Measurements from ENCODE around the gene DUOXA1. TPM values are rescaled to one million over a fixed set of nuclear protein-coding genes. Genes with fewer than 3 reads are reported as not detected.
"Not testable (repeated sequence)": the region's sequence is repeated elsewhere in the genome, so short reads cannot be mapped to it uniquely, and the experiment has no call there.

Gene DUOXA1
- polyA plus RNA-seq, 12 donors: 0.20 to 15.9 (median 1.7) TPM; not detected in 6

DNA sequence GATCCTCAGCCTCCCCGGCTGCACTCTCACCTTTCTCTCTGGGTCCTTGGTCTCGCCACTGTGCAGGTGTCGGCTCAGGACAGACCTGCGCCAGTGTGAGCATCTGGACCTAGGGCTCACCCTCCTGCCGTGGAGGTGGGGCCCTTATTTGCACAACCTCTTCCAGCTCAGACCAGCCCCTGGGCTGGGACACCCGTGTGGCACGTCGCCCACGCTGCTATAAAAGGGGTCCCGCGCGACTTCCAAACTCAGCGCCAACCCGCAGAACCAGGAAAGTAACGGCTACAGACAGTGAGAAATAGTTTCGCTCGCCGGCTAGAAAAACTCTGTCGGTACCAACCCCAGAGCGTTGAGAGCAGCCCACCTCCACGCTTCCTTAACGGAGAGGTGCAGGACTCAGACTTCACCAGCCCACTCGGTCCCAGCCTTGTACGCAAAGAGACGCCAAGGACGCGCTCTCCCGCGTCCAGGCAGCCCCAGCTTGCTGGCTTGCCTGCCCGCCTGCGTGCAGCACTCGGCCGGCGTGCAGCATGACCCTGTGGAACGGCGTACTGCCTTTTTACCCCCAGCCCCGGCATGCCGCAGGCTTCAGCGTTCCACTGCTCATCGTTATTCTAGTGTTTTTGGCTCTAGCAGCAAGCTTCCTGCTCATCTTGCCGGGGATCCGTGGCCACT, 15.5 kb downstream of the DUOXA1 start, which contains the start of the genes DUOX2 and DUOXA2:
Gene DUOX2 (minus strand): TSS at position 97 of the 675 bp plus-strand sequence. CDS start 761 bp downstream, outside the sequence.
Gene DUOXA2 (plus strand): TSS at position 251 of the 675 bp plus-strand sequence. CDS start 280 bp downstream, at position 531.
- DNase-seq: no peak

DNA sequence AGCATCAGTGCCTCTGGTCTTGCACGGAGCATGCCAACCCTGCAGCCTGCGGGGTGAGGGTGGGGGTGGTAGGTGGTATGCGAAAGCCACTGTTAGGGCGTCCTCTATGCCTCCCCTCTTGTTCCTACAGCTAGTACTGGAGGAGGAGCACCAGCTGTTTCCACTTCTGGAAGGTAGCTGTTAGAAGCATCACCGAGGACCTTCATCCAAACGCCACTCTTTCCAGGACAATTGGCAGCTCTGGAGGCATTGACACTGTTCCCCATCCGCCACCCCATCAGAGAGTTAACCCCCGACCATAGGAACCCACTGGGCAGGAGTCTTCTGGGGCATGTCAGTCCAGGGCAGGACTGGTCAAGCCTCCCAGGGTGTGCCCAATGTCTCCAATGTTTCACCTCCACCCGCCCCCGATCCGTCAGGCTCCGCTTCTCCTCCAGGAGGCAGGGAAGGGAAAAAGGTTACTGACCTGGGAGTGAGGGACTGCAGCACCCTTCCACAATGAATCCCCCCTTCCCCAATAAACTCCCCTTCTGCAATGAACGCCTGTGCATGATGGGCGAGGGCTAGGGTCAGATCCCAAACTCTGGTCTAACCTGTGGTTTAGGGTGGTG, 16.2 kb downstream of the DUOXA1 start:
- DNase-seq: no peak

DNA sequence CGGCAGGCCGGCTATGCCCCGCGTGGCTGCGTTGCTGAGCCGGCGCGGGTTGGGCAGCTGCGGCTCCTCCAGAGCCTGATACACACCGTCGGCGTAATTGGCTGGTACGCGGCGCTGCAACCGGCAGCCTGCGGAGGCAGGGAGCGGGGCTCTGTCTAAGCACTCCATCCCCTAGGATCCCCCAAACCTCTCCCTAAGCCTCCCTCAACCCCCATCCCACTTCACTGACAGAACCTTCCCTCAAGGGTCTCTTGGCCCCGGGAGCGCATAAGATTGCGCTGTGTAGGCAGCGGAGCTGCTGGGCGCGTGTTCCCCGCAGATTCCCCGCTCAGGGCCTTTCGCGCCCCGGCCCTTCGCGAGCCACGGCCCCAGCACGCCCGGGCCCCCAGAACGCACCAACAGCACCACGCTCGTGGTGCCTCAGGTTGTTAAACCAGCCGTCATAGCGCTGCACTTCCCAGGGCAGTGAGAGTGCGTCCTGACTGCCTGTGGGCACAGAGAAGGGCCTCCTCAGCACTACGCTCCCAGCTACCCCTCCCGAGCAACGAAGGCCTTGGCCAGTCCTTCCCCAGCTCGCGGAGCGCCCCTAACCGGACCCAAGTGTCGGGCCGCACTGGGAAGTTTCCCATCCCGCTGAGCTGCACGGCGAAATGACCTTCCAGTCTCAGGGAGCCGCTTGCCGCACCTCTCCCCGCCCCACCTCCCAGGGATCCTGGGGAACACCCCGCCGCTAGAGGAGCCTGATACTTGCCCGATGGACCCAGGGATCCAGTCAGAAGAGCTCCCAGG, 16.9 kb downstream of the DUOXA1 start:
- DNase-seq: no peak

DNA sequence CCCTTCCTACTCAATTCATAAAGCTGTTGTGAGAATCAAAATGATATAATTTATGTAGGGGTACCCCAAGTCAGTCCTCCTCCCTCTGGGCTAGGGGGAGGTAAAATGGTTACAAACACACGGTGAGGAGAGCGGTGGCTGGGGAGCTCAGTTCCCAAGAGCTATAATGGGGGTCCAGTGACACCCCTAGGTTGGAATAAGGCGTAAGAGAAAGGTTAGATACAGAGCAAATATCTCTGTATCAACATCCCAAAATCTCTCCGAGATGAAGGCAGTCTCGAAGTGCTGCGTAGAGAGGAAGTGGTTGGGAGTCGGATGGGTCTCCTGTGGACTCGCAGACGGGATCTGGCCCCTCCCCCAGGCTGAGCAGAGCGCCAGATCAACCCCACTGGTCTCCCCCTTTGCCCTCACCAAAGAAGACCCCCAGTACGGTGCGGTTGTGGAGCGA, 17.5 kb downstream of the DUOXA1 start:
- no peak for DNase-seq

DNA sequence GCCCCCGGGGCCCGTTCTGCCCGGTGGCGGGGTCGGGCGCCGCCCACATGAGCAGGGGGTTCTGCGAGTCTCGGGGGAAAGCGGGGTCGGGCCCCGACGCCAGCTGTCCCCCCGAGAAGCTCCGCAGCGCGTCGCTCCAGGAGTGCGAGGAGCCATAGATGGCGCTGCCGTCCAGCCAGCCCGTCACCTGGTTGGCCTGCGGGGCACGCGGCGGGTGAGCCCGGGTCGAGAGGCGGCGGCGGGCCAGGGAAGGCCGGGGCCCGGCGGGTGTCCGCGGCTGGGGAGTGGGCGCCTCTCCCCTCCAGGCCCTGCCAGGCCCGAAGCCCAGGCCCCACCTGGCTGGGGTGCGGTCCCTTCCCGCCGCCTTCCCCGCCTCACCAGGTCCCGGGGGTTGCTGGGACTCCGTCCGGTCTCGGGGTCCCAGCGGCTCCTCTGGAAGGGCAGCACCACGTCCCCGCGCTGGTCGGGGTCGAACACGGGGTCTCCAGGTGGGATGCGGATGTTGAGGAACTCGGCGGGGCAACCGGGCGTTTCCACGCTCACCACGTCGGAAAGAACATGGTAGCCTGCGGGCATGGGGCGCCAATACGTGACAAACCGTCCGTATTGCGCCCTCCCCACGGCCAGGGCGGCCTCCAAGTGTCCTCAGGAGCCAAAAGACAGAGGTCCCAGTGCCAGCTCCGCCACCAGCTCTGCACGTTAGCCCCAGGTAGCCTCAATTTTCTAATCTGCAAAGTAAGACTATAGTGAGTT, 18.1 kb downstream of the DUOXA1 start:
- DNase-seq: no peak

DNA sequence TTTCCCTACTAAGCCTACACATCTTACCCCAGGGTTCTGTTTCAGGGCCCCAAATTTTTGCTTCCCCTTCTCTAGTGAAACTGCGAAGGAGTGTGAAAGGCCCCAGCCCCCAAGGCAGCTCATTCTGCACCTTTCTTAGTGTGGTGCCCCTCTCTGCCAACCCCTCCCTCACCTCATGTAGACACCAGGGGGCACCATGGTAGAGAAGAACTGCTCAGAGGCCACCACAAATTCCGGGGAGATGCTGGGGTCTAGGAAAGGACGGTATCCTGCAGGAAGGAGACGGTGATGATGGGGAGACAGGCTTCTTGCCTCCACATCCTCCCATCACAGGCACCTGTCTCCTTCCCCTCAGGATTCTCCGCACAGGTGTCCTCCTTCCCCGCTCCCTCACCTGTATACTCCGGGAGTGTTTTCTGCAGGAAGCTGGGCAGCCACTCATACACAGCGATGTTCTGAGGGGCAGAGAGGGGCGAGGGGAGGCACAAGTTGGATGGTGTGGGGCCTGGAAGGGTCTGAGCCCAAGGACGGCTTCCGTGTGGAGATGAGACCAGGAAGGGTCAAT, 19.3 kb downstream of the DUOXA1 start:
- DNase-seq: no peak

DNA sequence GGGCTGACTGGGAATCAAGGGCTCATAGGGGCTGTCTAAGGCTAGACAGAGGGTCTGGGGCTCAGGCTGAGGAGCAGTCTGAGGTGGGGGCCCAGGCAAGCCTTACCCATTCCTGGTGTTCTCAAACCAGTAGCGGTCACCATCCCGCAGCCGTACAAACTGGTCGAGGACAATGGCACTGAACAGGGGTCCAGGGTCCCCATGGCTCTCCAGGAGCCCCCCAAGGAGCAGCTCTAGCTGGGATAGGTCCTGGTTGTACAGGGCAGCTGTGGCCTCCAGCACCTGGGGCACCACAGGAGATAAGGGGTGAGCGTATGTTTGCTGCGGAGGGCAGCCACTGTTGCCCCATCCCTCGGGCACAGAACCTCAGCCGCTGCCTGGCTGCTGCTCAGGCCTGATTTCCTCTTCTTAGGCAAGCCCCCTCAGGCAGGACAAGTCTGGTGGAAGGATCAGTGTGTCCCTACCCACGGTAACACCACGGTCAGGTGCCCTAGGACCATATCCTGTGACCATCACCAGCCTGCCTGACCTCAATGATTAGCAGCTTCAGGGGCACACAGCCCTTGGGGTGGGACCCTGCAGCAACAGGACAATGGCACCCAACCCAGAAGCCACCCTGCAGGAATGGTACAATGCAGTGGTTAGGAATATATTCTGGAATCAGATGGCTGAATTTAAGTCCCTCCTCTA, 21.6 kb downstream of the DUOXA1 start:
- no peak for DNase-seq

DNA sequence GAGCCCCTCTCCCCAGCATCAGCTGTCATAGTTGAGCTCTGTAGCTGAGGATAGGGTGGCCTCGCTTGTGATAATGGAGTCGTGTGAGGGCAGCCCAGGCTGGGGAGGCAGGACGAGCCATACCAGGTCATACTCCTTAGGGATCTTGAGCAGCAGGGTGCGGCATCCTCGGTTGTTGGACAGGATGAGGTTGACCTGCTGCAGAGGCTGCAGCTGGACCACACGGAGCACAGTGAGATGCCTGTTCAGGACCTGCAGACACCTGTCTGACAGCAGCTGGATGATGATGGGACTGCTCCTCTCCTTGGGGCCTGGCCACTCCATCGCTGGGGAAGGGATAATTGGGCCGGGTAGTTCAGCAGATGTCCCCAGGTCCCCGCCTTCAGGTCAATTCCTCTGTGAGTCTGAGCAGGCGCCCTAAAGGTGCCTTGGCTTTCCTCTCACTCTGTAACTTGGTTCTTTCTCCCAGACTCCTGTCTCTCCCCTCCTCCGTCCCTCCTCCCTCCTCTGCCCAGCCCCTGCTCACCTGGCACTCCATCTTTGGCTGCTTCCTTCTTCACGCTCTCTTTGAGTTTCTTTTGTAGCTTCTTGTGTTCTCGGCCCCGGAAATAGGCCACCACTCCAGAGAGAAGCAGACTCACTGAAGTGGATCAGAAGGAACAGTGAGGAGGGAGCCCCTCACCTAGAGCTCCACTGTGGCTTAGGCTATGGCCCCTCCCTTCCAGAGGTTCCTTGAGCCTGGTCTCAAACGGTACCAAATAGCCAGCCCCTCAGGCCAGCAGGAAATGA, 23.5 kb downstream of the DUOXA1 start:
- DNase-seq: no peak

DNA sequence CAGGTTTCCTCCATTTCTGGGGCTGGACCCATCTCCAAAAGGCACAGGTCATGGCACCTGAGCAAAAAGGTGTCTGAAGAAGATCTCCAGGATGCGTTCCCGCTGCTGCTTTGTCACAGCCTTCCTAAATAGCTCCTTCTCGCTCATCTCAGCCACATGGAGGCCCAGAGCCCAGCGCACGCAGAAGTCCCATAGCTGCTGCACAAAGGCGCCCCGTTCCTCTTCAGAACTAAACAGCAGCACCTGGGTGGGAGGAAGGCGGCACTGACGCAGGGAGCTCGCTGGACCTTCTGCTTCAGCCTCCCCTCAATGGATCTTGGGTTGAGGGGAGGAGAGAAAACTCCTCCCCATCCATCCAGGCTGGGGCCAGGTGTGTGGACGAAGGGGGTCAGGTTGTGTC, 24.1 kb downstream of the DUOXA1 start:
- DNase-seq: no peak

DNA sequence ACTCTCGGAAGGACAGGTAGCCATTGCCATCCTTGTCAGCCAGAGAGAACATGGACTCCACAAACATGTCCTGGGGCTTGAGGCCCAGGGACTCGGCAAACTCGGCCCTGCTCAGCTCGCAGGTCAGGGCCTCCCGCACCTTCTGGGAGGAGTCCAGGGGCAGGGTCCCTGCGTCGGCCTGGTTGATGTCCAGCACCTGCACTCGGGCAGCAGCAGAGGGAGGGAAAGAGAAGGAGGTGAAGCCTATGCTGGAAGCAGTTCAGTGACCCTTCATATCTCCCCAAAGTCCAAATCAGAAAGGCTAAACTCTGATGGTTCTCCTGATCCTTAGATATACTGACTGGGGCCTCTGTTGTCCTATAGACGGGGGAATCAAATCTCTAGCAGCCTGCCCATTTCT, 25.5 kb downstream of the DUOXA1 start:
- not testable (repeated sequence) for DNase-seq

DNA sequence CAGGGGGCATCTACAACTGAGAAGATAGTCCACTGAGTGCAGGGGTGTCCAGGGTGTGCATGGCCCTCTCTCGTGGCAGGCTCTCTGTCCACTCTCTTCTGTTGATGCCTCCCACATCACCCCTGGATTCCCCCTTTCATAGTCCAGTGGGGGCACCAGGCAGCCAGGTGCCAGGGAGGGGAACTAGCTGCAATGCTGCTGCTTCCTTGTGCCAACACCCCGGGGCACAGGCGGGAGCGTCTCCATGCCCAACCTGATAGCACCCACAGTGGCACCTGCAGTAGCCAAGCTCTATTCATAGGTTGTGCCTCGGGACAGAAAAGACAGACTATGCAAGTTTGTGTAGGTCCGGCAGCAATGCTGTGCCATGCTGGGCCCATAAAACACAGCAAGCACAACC, 27.5 kb downstream of the DUOXA1 start:
- DNase-seq: no peak

DNA sequence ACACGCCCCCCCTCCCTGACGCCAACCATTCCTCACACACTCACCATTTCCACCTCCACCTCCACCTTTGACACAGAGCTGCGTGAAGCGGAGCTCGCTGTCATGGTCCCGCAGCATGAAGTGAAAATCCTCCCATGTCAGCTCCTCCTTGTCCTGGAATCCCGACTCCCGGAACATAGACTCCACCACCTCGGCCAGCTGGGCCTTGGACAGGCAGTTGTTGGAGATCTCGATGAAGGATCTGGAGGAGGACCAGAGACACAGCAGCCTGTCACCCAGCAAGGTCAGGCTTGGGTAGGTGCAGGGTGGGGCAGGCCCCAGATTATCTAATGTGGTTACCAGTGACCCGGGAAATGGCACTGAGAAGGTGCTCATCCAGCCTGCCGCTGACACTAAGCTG, 27.9 kb downstream of the DUOXA1 start:
- no peak for DNase-seq

DNA sequence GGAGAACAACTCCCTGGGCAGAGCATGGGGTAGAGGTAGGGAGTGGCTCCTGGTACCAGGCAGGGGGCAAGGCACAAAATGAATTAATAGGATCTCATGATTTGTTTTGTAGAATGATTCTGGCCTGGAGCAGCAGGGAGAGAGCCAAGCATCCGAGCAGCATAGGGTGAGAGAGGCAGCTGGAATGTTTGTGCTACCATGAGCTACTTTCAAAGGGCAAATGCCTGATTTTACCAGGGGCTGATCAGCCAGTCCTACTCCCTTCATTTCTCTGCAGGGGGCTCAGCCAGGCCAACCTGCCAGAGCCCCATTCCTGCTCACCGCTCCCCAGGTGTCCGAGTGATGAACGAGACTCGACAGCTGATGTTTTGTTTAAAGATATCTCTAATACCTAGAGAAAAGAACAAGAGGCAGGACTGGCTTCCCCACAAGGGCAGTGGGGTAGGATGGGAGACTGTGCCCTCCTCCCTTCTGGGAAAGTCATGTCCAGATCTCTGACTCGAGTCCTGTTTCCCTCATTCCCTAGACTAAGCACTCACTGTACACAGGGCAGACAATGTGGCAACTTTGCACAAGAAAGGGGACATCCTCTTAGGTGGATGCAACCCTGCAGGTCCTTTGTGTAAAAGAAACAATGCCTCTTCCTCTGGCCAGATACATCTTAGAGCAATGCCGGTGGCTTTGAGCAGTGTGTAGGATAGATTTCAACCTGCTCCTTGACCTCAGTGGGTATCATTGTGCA, 28.6 kb downstream of the DUOXA1 start:
- DNase-seq: no peak

DNA sequence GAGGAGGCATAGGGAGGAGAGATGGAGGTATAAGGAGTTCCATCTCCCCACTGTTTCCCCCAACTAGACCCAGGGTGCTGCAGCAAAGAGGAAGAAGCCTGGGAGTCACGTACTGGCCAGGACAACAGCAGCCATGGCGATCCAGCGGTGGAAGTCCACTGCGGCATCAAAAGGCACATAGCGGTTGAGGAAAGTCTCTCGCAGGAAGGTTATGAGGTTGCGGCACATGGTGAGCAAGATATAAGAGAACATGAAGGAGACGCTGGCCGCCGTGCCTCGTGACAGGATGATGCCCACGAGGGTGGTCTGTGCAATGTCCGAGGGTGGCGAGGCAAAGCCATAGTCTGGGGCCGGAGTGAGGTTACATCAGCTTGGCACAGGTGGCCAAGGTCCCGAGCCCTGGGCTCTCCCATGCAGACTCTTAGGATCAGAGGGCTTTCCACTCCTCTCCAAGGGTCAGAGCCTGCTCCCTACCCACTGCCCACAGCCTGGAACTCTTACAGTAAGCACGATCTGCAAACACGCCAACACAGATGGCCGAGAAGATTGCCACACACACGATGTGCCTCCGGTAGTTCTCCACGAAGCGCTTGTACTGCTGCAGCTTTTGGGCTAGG, 30.0 kb downstream of the DUOXA1 start:
- DNase-seq: no peak

DNA sequence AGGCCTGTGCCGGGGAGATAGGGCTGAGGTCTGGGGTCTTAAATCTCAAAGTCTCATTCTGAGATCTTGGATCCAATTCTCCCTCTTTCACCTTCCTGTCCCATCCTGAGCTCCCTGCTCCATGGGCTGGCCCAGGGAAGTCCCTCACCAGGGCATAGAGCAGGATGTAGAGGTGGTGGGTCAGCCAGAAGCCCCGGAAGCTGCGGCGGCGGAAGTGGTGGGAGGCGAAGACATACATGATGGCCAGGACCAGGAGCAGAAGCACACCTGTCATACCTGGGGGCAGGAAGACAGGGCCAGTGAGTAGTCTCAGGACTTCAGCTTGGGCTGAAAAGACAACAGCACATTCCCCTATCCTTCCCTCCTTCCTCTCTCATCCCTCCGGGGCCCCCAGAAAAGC, 32.2 kb downstream of the DUOXA1 start:
- no peak for DNase-seq

DNA sequence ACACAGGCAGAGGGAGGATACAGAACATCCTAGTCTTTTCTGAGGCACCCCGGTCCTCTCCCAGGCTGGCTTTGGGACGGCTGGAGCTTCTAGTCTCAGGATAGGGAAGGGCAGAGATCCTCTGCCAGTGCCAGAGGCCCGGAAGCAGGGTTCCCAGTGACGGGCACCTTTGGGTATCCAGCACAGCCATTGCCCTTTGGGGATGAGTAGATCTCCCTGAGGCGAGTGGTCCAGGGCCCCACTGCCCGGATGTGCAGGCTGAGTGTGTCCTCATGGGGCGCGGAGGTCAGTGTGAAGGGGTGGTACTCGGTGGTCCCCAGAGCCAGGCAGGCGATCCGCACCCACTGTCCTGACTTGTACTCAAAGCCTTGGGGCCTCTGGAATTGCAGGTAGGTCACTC, 34.0 kb downstream of the DUOXA1 start:
- DNase-seq: no peak

DNA sequence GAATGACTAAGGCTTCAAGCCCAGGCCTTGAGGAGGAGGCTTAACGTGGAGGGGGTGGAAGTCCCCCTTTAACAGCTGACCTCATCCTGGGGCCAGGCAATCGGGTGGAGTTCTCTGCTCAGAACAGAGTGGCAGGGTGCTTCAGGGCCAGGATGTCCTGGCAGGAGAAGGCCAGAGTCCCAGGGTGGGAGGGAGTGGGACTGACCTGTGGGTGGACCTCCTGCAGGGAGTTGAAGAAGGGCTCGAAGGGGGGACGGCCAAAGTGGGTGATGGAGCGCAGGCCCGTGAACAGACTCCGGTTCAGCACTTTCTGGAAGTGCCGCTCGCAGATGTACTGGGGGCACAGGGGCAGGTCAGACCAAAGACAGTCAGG, 35.3 kb downstream of the DUOXA1 start:
- no peak for DNase-seq

DNA sequence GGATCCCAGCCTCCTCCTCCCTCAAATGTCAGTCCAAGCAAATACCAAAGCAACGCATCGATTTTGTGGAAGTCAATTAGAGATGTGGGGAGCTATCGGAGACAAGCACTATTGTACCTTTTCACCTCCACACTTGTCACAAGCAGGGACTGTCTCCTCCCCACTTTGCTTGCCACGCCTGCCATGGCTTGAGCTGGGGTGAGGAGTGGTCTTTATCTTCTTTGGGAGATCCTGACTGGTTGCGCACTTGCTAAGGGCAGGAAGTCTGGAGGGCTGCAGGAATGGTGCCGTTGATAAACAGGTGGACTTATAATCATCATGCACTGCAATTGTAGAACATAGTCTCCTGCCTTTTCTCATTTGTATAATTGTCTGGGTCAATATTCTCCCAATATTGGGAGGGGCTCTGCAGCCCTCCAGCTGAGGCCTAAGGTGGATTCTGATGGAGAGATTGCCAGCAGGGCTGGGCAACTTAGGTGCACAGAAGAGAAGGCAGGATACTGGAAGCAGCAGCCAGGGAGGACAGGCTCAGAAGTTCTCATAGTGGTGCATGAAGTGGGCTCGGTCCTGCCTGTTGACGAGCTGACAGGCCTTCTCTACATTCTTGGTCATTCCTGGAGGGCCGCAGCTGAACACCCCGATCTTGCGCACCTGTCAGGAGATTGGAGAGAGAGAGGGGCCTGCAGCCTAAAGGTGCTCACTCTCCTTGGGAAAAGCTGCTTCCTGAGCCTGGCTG, 35.9 kb downstream of the DUOXA1 start:
- no peak for DNase-seq

Data from muscle of arm (tissue), 12 donors.